HG02943 (cell line): ENCODE measurements around the gene C16orf86.
"Not testable (repeated sequence)": the region's sequence is repeated elsewhere in the genome, so short reads cannot be mapped to it uniquely, and the experiment has no call there.

Source experiments
- ATAC-seq: cut with Tn5 transposase; IDR thresholded peaks from one replicate; pipeline ENCODE4 v1.9.1; 2021; ENCODE audit warnings: mild to moderate bottlenecking, low read depth, moderate library complexity; ENCODE audit not compliant: unreplicated experiment

The C16orf86 gene

DNA sequence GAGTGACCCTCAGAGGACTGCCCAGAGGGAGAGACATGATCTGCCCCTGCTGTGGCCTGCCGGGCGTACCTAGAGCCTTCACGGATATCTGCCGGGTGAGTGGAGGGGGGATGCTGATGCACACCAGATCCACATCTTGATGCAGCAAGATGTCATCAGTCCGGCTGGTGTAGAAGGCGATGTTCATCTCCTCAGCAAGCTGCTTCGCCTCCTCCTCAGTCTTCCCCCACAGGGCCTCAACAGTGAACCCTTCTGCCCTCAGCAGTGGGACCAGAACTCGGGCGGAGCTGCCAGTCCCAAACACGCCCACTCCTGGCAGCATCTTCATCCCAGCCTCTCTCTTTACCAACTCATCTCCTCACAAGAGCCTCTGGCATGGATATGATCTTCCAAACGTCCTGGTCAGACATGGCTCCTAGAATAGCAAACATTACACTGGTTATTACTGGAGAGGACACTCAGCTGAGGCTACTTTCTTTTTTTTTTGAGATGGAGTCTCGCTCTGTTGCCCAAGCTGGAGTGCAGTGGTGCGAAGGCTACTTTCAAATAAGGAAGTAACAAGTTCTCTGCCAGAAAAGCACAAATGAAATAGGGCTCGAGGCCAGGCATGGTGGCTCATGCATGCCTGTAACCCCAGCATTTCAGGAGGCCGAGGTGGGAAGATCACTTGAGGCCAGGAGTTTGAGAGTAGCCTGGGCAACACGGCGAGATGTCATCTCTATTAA, 18.9 kb downstream of the C16orf86 start:
- no peak for ATAC-seq

DNA sequence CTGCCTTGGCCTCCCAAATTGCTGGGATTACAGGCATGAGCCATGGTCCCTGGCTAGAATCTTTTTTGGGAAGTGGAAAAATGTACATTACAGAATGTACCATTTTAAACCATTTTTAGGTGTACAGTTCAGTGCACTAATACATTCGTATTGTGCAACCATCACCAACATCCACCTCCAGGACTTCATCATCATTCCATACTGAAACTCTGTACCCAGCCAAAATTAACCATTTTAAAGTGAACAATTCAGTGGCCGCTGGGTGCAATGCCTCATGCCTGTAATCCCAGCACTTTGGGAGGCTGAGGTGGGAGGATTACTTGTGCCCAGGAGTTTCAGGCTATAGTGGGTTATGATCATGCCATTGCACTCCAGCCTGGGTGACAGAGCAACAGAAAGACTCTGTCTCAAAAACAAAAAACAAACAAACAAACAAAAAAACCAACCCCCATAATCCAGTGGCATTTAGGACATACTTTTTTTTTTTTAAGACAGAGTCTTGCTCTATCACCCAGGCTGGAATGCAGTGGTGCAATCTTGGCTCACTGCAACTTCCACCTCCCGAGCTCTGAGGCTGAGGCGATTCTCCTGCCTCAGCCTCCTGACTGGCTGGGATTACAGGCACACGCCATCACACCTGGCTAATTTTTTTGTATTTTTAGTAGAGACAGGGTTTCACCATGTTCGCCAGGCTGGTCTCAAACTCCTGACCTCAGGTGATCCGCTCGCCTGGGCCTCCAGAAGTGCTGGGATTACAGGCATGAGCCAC, 27.1 kb downstream of the C16orf86 start:
- ATAC-seq, result not testable (repeated sequence)

DNA sequence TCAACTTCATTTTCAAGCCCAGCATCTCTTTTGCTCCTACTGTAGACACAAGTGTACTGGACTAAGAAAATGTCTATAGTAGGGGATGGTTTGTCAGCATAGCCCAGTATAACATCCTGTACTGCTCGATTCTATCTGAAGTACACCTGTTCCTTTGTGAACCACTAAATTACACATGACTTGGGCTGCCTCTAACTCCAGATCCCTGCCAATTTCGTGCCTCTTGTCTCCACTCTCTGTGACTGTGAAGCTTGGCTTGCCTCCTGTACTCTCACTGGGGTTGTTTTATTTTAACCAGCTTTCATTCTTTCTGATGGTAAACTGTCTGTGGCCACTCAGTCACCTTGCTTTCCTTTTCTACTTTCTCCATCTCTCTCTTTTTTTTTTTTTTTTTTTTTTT, 28.0 kb downstream of the C16orf86 start:
- no peak for ATAC-seq

DNA sequence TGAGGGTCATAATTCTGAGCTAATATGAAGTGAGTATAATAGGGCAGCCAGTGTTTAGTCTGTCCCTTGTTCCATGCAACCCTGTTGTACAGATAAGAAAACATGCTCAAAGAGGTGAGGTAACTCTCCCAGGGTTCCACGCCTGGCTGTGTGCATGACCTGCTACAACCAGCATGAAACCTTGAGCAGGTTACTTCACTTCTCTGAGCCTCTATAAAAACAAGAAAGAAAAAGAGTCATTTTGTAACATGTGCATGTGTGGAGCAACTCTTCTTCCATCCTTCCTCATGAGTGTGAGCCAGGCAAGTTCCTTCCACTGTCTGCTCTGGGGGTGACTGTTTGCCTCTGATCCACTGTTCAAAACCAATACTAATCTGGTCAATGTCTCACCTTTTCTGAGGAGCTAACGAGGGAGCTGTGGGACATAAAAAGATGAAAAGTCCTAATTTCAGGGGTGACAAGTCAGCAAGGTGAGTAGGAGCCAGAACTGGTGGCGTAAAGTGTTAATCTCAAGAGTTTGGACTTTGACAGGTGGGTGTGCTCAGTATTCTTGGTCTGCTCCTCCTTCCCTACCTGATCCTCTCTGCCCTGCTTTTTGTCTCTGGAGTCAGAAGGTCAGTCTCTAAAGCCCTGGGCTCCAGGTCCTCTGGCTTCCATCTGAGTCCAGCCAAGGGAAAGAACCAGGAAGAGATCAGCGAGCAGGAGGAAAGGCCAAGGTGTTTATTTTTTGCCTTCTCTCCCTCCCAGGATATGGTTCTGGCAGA, 31.0 kb downstream of the C16orf86 start:
- no peak for ATAC-seq

DNA sequence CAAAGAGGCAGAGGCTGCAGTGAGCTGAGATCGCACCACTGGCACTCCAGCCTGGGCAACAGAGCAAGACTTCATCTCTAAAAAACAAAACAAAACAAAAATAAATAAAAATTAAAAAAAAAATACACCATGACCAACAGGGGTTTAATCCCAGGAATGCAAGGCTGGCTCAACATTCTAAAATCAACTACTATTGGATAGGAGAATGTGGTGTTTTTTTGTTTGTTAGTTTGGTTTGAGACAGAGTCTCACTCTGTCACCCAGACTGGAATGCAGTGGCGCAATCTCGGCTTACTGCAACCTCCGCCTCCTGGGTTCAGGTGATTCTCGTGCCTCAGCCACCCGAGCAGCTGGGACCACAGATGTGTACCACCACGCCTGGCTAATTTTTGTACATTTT, 32.7 kb downstream of the C16orf86 start:
- ATAC-seq, result no peak

DNA sequence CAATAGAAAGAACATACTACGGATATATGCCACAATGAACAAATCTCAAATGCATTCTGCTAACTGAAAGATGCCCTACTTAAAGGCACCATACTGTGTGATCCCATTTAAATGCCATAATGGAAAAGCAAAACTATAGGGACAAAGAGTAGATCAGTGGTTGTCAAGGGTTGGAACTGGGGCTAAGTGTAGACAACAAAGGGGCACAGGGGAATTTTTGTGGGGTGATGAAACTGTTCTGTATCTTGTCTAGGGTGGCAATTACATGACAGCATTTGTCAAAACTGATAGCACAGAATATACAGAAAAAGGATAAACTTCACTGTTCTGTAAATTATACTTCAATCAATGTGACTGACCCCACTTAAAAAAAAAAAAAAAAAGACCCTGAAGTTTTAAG, 34.8 kb downstream of the C16orf86 start:
- no peak for ATAC-seq

DNA sequence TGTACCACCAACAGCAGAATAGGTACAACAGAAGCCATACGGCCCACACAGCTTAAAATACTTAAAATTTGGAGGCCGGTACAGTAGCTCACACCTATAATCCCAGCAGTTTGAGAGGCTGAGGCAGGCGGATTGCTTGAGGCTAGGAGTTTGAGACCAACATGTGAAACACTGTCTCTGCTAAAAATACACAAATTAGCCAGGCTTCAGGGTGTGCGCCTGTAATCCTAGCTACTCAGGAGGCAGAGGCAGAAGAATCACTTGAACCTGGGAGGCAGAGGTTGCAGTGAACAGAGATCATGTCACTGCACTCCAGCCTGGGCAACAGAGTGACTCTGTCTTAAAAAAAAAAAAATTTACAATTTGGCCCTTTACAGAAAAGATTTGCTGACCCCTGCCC, 35.5 kb downstream of the C16orf86 start:
- ATAC-seq, result no peak

DNA sequence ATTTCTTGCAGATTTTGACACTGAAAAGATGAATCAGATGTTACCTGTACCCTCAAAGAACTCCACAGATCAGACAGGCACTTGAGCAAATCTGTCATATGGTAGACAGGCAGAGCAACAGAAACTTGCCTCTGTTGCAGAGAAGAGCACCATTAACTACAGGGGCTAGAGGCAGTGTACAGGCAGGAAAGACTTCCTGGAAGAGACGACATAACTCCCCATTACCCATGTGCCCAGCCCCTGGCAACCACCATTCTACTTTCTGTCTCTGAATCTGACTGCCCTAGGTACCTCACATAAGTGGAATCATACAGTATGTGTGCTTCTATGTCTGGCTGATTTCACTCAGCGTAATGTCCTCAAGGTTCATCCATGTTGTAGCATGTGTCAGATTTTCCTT, 37.0 kb downstream of the C16orf86 start:
- no peak for ATAC-seq

DNA sequence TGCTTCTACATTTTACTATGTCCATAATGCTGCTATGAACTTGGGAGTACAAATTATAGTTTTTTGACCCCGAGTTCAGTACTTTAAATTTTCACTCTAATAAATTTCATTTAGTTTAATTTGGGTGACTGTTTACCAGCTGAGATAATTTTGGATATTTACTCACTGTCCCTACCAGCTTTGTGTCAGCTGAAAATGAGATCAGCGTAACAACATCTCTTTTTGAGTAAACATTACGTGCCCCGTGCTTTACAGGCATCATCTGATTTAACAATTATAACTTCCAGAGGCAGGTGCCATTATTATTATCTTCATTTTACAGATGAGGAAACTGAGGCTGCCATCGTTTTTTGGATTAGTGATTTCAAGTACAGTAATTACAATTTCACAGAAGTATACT, 37.5 kb downstream of the C16orf86 start:
- no peak for ATAC-seq

DNA sequence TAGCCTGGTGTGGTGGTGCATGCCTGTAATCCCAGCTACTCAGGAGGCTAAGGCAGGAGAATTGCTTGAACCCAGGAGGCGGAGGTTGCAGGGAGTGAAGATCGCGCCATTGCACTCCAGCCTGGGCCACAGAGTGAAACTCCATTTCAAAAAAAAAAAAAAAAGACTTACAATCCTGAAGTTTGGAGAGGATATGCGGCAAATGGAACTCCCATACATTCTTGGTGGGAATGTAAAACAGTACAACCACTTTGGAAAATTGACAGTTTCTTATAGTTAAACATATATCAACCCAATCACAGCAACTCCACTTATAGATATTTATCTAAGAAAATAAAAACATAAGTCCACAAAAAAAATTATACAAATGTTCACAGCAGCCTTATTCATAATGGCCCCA, 40.6 kb downstream of the C16orf86 start:
- ATAC-seq, result no peak

DNA sequence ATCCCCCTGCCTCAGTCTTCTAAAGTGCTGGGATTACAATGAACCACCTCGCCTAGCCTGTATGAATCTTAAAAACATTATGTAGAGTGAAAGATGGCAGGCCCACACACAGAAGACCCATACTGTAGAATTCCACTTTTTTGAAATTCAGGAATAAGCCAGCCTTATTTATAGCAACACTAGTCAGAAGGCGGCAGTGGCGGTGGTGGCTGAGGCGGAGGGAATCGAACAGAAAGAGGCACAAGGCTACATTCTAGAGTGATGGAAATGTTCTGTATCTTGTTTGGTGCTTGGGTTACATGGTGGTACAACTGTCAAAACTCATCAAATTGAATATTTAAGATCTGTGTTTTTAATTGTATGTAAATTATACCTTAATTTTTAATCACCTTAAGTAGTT, 41.2 kb downstream of the C16orf86 start:
- no peak for ATAC-seq

DNA sequence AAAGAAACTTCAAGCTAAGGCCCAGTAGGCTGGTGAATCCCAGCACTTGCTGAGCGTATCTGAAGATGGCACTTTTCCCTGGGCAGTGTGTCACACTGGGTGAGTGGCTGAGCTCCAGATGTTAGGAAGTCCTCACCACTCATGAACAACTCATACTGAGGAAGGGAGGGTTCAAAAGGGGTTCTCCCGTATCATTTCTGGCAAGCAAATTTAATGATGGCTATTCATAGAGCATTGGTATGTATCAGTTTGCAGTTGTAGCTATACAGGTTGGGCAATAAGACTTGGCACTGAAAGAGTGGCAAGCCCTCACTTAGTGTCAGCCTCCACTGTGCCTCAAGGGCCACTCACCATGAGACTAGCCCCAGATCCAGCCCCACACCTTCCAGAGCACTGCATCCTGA, 41.8 kb downstream of the C16orf86 start:
- ATAC-seq, result no peak

DNA sequence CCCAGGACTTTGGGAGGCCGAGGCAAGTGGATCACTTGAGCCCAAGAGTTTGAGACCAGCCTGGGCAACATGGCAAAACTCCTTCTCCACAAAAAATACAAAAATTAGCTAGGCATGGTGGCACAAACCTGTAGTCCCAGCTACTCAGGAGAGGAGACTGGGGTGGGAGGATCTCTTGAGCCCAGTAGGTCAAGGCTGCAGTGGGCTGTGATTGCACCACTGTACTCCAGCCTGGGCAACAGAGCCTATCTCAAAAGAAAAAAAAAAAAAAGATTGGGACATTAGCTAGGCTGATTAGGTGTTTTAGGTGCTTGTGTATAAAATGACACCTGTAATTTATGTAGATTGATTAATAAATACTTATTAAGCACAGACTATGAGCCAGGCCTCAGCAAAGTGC, 42.4 kb downstream of the C16orf86 start:
- no peak for ATAC-seq

DNA sequence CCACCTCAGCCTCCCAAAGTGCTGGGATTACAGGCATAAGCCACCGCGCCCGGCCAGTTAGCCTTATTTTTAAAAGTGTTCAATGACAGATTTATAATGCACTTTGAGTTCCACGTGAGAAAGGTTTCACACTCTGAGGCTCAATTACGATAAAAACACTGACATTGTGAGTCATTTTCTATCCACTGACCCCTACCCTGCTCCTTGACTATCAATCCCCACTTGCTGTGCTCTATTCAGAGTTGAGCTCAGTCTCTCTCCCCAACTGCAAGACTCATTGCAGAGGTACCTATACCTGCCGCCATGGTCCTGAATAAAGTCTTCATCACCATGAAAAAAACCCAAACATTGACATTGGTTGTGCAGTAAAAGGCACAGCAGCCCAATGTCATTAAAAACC, 44.0 kb downstream of the C16orf86 start:
- ATAC-seq, result no peak

DNA sequence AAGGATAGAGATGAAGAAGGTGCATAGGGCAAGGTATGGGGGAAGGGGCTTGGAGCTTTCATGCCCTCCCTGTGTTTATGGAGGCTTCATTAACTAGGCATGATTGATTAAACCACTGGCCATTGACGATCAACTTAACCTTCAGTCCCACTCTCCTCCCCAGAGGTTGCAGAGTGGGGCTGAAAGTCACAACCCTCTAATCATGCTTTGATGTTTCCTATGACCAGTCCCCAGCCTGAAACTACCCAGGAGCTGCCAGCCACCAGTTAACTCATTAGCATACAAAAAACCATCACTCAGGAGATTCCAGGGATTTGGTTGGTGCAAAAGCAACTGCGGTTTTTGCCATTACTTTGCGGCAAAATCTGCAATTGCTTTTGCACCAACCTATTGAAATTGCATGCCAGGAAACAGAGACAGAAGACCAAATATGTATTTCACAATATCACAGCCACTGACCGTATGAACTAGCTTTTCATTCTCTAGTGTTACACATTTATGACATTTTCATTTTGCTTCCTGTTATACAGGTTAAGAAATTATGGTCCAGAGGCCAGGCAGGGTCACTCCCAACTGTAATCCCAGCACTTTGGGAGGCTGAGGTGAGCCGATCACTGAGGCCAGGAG, 47.1 kb downstream of the C16orf86 start:
- ATAC-seq, result no peak

DNA sequence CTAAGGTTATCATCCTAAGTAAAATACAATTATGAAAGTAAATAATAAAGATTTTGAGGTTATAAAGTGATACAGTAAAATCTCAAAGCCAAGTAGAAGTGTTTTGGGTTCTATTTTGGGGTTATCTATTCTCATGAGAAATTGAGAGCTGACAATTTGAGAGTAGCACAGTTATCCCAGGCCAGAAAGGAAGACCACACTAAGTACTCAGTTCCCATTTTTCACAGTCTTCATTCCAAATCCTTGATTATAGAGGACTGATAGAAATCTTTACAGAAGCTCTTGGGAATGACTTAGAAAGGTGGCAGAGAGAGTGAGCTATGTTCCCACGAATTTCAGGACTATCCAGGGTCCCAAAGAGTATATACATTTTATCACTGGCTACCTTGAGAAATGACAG, 47.9 kb downstream of the C16orf86 start:
- no peak for ATAC-seq

DNA sequence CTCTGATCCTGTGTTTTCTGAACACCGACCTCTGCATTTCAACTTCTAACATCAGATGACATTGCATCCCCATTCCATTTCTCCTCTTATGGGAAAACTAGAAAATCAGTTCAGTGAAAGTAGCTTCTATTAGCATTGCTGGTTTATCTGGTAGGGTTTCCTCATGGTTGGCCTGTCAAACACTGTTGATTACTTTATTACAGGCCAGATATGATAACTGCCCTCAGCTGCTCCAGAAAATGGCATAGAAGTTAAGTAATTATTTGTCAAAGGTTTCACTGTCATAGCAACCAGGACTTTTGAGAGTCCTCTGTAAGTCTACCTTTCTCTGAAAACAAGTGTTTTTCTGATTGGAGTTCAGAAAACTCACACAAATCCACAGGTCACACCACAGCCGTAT, 49.5 kb downstream of the C16orf86 start:
- no peak for ATAC-seq
